GM18520 (cell line): Measurements from ENCODE around the gene XK.

Experiments used
- ATAC-seq: cut with Tn5 transposase; IDR thresholded peaks from one replicate; pipeline ENCODE4 v1.9.1; 2021; ENCODE audit not compliant: unreplicated experiment

XK gene

DNA sequence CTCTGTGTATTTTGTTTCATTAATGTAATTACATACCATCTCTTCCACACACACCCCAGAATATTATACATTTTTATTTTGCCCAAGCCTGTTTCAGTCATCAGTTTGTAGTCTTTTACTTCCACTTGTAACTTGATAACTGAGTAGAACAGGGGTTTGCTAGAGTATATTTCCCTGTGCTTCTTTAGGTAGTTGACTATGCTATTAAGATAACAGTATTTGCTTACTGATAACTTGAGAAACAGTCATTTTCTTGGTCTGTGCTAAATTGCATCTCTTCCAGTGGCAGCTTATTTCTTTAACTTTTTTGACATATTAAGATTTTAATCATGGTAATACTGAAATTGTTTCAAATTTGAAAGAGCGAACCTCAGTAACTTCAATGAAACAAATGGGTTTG is 7.0 kb upstream of the XK start:
- ATAC-seq: no peak

DNA sequence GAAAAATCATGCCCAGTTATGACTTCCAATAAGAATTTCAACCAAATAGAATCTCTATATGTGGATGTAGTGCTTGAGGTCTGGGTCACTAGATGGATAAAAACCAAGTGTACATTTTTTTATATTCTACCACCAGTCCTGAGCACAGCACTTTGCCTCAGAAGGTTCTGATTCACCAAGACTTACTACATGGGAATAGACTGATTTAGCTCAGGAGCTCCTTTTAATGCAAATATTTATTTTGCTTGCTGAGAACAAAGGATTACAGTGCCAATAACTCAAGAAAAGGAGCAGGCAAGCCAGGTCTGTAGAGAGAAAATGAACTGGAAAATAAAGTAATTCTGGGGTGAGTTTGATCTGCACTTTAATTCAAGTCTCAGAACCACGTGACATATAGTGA is 6.4 kb upstream of the XK start:
- ATAC-seq: no peak

DNA sequence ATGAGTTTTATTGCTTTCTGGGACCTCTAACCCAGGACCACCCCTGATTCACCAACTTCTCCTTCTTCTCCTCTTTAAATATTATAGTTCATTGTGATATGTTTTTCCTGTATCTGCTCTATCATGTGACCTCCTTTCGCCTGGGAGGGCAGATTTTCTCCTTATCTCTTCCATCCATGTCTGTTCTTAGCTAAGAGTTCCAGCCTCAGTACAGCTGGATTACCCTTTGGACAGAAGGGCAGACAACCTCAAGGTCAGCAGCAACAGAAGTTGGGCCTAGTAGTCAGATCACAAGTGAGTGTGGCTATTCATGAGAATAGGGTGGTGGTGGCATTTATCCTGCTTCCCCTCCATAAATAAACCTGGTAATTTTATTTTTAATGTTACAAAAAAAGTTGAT is 5.7 kb upstream of the XK start:
- ATAC-seq: no peak

DNA sequence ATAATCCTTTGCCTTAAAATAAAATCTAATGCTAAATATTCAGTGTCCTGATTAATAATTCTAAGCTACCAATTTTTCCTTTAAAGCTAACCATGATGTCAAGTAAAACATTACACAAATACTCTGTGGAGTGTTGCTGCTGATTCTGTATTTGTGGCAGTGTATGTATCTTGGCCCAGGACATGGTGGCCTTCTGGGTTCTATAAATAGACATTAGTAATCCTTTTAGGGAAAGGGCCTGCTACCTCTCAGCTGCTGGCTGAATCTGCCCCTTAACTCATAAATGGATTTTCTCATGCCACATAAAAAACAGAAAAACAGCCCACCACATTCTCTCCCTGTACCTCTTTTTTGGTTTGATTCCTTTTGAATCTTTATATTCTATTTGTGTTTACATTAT is 1.2 kb upstream of the XK start:
- no peak for ATAC-seq

DNA sequence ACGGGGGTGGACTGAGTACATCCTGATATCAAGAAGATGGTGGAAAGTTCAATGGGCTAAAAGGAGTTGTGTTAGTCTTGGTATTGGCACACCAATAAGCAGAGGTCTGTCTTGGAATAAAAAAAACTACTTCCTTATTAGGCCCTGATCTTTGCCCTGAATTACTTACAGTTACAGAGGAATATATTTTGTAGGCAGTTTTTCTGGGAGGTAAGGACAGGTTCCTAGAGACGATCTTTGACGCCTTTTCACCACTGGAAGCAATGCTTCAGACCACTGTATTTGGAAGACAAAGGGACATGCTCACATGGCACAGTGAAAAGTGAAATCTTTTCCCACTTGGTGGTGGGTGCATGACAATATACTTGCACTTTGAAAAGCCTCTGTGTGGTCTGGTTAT is 618 bp upstream of the XK start:
- ATAC-seq: no peak

DNA sequence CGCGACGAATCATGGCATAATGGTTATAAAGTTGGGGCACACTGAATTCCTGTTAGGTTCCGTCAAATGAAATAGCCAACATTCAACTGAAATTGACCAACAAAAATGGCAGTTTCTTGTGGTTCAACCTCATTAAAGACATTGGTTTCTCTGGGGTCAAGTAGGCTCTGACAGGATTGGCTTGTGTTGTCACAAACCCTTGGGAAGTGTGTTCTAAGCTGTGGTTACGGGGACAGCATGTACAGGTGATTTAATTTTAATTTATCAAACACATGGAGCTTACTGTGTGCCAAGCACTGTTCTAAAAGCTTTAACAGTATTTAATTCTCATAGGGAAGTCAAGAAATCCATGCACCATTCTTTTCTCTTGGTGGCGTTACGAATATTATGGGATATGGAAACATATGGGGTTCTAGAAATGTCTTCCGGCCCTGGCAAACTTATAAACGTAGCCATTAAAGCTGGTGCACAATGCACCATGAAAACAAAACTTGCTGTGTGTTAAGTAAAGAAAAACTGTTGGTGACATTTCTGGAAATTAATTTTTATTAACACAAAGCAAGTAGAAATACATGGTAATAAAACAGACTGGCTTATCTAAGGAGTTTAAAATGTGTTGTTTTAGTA is 891 bp downstream of the XK start:
- ATAC-seq: no peak

DNA sequence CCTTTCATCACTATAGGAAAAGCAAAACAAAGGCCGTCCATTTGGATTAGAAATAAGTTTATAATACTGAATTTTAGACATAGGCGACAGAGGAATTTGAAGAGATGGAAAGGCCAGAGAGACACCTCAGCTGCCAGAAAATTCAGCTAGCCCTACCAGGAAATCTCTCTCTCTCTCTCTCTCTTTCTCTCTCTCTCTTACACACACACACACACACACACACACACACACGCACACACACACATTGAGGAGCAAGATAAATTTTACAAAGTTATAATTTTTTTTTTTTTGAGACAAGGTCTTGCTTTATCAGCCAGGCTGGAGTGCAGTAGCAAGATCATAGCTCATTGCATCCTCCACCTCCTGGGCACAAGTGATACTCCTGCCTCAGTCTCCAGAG is 1.4 kb downstream of the XK start:
- ATAC-seq: no peak

DNA sequence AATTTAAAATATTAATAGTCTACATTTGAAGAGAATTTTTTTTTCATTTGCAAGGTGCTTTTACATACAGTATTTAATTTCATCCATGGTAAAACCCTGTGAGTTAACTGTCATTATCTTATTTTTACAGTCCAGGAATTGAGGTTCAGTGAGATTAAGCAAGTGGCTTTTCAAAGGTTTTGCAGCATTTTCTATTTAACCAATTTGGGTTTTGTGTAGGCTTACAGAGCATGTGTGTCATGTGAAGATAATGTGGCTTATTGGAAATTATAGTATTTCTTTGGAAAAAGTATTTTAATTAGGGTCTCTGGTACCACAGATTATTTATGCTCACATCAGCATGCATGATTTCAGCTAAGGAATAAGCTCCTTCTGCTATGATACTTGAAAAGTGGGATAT is 4.5 kb downstream of the XK start:
- ATAC-seq: no peak

DNA sequence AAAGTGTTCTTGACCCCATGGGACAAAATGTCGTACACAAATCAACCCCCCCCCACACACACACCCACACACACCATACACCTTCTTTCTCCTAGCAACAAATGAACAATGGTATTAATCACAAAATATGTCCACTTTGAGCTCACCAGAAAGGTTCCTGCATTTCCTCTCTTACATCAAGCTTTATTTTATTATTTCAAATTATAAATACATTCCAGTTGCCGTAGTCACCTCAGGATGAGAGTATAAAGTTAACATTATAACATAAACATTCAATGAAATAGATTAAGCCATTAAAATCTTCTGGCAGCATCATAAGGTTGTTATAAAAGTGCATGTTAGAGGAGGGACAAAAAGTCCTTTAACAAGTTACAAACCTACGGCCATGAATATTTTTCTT is 7.3 kb downstream of the XK start:
- no peak for ATAC-seq

DNA sequence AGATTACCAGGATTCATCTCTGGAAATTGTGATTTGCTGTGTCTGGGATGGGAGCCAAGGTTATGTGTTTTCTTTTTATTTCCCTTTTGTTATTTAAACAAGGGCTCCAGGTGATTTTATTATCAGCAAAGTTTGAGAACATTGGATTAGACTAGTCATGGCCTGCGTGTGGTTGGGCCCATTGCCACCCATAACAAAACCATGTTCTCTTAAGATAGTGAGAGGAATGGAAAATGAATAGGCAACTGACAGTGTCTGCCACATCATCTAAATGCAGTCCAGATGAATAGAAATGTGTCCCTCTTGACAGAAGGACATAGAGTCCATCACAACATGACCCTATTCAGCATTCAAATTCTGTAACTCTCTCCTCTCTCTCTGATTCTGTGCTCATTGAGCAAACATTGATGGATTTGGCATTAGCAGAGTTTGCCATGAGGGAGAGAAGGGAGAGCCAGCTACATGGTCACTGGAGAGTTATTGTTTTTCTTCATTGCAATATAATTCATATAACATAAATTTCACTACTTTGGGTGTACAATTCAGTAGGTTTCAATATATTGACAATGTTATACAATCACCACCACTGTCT is 11.7 kb downstream of the XK start:
- ATAC-seq: no peak

DNA sequence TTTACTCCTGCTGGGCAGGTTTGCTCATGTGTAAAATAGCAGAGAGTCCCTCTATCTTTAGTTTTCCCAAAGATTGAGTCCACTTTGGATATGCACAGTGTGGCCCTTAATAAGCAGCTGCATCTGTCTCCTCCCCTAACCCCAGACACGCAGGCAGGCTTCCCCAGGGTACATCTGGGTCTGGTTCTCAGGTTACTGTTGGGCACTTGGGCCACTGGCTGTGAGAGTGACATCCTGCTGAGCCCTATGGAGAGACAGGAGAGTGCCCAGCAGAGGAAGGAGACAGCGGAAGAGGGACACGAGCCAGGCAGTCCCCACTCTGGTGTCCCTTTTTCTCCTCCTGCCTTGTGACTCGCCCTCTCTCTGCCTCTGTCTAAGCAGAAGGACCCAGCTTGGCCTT is 16.0 kb downstream of the XK start:
- no peak for ATAC-seq

DNA sequence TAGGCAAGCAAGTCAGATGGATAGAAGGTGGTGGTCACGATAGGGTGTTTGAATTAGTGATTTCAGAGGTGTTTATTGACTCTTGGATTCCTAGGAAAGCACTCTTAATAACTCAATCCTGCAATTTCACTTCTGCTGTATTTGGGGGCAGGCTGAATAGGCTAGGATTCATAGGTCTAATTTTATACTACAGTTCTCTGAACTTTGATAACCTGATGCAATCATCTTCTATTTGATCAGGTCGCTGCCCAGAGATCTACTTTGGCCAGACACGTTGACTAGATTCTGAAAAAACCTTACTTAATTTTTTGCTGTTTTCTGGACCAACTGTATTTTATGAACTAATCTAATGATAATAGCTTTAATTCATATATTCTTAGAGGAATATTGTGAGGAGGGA is 26.4 kb downstream of the XK start:
- no peak for ATAC-seq

DNA sequence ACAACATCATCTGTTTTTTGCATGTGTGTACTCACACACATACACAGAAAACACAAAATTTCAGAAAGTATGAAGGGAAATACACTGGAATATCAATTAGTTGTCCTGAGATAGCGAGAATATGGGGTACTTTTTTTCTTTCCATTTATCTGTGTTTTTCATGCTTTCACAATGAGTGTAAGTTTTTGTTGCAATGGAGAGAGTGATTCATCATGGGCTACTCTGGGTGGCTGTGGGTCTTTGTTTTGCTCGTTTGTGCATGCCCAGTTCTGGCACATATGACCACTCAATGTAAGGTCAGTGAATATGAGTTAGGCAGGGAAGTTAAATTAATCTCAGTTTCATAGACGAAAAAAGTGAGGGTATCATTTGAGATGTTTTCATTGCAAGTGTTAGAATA is 26.9 kb downstream of the XK start:
- ATAC-seq: peak; percentile 58

DNA sequence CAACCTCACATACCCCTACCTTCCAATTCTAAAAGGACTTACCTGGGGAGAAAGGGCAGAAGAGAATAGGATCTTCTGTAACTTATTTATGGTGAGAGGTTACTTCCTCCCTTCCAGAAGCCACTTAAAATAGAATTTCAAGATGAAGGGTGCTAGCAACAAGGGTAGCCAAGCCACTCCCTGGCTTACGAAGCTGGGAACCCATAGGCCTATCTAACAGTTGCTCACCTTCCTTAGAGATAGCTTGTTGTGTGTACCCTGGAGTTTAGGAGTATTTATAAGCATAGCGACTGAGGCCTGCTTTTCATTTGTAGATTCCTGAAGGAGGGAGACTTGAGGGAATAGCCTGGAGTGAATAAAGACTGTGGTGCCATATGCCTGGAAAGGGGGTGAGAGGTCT is 28.9 kb downstream of the XK start:
- no peak for ATAC-seq

DNA sequence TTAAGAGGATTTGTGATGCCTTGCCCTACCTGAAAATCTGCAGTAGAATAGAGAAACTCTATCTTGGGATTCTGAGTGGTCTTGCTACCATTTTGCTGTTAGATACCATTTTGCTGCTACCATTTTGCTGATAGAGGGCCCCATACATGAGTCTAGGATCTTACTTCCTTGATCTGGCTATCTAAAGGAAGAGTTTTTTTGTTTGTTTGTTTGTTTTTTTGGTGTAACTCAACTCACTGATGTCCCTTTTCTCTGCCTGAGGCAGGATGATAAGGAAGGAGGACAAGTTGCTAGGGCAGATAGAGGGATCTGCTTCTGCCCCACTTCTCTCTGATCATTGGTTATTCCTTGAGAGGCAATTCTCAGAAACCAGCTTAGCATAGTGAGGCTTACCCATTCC is 31.0 kb downstream of the XK start:
- no peak for ATAC-seq

DNA sequence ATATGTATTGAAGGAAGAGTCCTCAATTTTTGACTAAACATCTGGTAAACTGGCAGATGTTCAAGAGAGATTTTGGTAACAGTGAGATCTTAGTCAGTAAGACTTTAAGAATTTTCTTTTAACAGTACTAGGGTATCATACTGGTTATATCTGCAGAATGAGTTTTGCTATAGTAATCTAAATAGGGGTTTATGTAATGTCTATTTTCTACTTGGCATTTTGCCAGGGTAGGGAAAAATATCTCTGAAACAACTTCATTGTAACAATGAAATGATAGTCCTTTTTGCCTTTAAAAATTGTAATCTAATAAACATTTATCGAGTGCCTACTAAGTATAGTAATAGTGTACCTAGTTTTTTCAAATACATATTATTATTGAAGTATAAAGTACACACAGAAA is 32.1 kb downstream of the XK start:
- no peak for ATAC-seq

DNA sequence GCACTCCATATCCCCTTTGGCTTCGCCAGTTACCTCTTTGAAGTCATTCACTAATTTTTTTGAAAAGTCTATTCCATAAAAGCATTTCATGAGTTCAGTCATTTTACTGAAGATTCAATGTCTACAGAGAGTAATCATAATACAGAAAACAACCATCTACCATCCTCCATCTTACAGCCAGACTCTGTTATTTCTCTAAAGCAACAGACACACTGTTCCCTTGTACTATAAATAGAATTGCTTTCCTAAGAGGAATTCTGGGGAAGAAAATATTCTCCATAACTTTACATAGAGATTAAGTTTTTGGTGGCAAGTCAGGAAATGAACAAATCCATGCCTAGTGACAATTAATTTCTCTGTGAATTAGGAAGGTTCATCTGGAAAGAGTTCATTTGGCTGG is 37.0 kb downstream of the XK start:
- ATAC-seq: no peak

DNA sequence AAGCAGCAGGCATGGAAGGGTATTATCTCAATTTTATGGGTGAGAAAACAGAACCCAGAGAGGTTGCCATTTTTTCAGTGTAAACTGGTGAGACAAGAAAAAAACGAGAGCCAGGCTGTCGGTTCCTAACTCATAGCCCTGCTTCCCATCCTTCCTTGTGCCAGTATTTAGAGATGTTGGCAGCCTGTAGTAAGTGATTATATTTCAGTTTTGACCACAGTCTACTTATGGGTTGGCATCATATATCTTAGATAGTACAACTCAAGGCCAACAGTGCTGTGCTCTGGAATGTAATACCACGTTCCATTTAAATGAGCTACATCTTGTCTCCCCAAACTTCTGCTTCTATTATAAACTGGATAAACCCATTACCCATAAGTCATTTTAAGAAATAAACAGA is 40.8 kb downstream of the XK start:
- no peak for ATAC-seq

DNA sequence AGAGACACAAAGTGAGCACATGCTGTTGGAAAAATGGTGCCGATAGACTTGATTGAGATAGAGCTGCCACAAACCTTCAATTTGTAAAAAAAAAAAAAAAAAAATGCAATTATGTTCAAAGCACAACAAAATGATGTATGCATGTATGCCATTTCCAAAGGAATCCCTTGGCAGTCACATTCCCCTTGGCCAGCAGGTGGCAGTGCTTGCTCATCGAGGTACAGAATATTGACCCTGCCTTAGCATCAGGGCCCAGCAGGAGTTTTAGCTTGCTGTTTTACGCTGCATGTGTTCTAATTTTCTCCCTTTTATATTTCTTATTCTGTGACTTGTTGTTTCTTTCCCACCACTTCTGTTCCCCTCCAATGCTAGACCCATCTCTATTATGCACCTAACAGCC is 59.8 kb downstream of the XK start:
- ATAC-seq: peak; percentile 45

DNA sequence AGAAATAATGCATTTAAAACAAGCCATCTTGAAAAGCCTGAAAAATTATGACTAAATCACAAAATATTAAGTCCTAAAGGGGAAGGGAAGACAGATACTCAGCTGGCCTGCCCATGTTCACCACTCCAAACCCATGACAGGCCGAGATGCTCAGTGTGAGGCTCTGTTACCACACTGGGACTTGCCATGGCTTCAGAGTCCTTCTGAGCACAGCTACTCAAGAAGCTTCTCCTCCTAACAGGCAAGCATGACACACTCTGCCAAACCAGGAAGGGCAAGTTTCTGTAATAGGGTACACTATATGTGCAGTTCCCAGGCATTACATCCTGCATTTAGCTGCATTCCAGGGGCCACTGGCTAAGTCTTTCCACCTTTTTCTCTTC is 60.2 kb downstream of the XK start:
- ATAC-seq: peak; percentile 23

DNA sequence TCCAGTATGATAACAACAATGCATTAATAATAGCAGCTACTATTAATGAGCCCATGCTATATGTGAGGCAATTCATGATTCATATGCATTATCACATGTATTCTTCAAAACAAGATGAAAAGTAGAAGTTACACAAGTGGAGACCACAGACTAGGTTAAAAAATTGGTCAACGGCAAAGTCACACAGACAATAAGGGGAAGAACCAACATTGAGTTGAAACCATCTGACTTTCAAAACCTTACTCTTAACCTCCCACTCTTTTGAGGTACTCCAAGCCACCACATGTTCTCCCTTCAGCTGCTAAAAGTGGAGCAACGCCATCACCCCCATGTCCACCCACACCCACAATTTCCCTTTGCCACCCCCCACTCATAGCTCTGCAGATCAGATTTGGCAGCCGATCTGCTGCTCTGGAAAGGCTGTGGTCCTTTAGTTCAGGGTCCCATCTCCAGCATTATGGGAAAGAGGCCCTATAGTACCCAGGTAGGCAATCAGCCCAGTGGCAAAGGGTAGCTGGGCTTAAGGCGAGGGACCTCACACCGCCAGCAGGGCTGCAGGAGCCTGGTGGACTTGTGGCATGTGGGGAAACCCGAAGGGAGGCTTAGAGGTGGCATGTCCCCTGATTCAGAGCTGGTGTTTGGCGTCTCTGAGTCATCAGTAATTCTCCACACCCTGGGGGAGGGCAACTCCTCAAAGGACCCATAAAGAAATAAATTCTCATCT is 60.8 kb downstream of the XK start:
- peak; percentile 62 for ATAC-seq

DNA sequence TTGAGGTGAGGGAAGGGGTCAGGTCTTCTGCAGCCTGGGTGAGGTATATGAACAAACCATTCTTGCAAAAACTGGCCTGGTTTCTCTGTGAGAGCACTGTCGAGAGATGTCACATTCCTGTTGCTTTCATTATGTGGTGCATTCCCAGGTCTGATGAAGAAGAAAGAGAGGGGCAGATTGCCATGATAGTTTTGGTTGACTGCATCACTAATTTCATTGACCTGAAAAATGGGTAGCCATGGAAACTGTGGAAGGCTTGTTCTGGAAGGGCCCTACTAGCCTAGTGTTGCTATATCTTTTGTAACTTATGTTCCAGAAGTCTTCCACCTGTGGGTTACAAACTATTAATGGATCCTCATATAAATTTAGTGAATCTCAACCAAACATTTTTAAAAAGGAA is 61.4 kb downstream of the XK start:
- ATAC-seq: no peak

DNA sequence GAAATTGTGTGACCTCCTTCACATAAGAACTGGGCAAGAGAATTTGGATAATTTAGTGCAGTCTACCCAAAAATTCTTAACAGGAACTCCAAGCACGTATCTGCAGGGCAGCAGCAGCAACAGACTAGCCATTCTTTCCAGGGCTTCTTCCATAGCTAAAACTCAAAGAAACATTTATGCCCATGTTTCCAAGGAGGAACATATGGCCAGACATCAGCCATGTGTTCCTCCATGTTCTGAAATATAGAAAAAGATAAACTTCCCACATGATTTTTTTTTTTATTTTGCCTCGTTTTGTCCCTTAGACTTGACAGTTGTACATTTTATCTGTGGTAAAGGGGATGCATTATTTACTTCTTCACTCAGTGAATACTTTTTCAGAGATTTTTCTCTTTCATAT is 66.7 kb downstream of the XK start:
- ATAC-seq: no peak
